OCI-LY3 (cell line): ENCODE data around the gene OR2F1.
"Not testable (repeated sequence)": the region's sequence is repeated elsewhere in the genome, so short reads cannot be mapped to it uniquely, and the experiment has no call there.

Source experiments
- H2AFZ ChIP-seq: fragments of 200-600, 300-600 bp; shearing (Covaris generic); 2 replicates; pipeline ENCODE4 v1.6.0; 2014; ENCODE audit warnings: antibody characterized with exemption, low read depth, low read length
- H3K27ac ChIP-seq: fragments of 200-600, 300-600 bp; sonication (generic); 2 replicates; pipeline ENCODE4 v1.5.1; 2014; ENCODE audit warnings: mild to moderate bottlenecking, low read length, moderate library complexity, mixed read lengths
- H3K27me3 ChIP-seq: fragments of 200-600, 300-600 bp; sonication (generic); 2 replicates; pipeline ENCODE4 v1.6.1; 2014; ENCODE audit warnings: low read depth, low read length, mixed read lengths
- H3K36me3 ChIP-seq: fragments of 200-600, 300-600 bp; sonication (generic); replicated peaks from 2 replicates; pipeline ENCODE3; 2014; ENCODE audit warnings: low read depth, low read length, mixed read lengths
- H3K4me1 ChIP-seq: fragments of 300-600, 200-600 bp; sonication (generic); 2 replicates; pipeline ENCODE4 v1.6.1; 2014; ENCODE audit warnings: low read length, mixed read lengths
- H3K4me2 ChIP-seq: fragments of 200-600, 300-600 bp; sonication (generic); 2 replicates; pipeline ENCODE4 v1.6.1; 2014; ENCODE audit warnings: low read length, mixed read lengths
- H3K4me3 ChIP-seq: fragments of 300-600, 200-600 bp; sonication (generic); 2 replicates; pipeline ENCODE4 v1.5.1; 2014; ENCODE audit warnings: antibody characterized with exemption, mild to moderate bottlenecking, low read length, moderate library complexity
- H3K79me2 ChIP-seq: fragments of 300-600, 200-600 bp; shearing (Covaris generic); 2 replicates; pipeline ENCODE4 v1.6.1; 2014; ENCODE audit warnings: mild to moderate bottlenecking, low read length, mixed read lengths
- H3K9ac ChIP-seq: fragments of 300-600, 200-600 bp; shearing (Covaris generic); 2 replicates; pipeline ENCODE4 v1.6.0; 2014; ENCODE audit warnings: mild to moderate bottlenecking, low read length, moderate library complexity
- H3K9me3 ChIP-seq: fragments of 200-600, 300-600 bp; shearing (Covaris generic); 2 replicates; pipeline ENCODE4 v1.6.1; 2014; ENCODE audit warnings: low read length, mixed read lengths; ENCODE audit not compliant: insufficient read depth
- H4K20me1 ChIP-seq: fragments of 200-600, 300-600 bp; sonication (generic); 2 replicates; pipeline ENCODE4 v1.6.1; 2016; ENCODE audit warnings: low read length, mixed read lengths; ENCODE audit not compliant: insufficient read depth
- EZH2phosphoT487 ChIP-seq: fragments of 200-600 bp; shearing (Covaris generic); IDR thresholded peaks from 2 replicates; pipeline ENCODE4 v1.6.1; 2018; ENCODE audit warnings: antibody characterized with exemption, mixed run types, low read depth
- TF ChIP-seq, protein P1 (sequence below): fragments of 200-600, 300-600 bp; sonication (generic); IDR thresholded peaks from 2 replicates; pipeline ENCODE4 v1.5.1; 2014; ENCODE audit warnings: antibody characterized with exemption, low read length, low read depth

Gene OR2F1

GRCh38 chr7:144006029-144006691 lies 51.5 kb downstream of the OR2F1 start:
- no peak overlapping the region for H3K4me2 ChIP-seq
- no peak overlapping the region for H3K4me3 ChIP-seq
- TF ChIP-seq, protein P1, sequence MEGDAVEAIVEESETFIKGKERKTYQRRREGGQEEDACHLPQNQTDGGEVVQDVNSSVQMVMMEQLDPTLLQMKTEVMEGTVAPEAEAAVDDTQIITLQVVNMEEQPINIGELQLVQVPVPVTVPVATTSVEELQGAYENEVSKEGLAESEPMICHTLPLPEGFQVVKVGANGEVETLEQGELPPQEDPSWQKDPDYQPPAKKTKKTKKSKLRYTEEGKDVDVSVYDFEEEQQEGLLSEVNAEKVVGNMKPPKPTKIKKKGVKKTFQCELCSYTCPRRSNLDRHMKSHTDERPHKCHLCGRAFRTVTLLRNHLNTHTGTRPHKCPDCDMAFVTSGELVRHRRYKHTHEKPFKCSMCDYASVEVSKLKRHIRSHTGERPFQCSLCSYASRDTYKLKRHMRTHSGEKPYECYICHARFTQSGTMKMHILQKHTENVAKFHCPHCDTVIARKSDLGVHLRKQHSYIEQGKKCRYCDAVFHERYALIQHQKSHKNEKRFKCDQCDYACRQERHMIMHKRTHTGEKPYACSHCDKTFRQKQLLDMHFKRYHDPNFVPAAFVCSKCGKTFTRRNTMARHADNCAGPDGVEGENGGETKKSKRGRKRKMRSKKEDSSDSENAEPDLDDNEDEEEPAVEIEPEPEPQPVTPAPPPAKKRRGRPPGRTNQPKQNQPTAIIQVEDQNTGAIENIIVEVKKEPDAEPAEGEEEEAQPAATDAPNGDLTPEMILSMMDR, result no peak
- no peak for TF ChIP-seq EZH2phosphoT487
- H3K79me2 ChIP-seq, result no peaks in the 10 kb centered on the region
- H3K9ac ChIP-seq, result no peak overlapping the region
- no peaks in the 10 kb centered on the region for H3K36me3 ChIP-seq
- H3K27me3 ChIP-seq, result peaks cover 14% of the 10 kb centered on the region; the same call in 1 of the 2 replicates
- no peaks in the 10 kb centered on the region for H3K4me1 ChIP-seq
- H3K27ac ChIP-seq, result no peak overlapping the region
- no peaks in the 10 kb centered on the region for H4K20me1 ChIP-seq
- no peak overlapping the region for H2AFZ ChIP-seq
- H3K9me3 ChIP-seq, result no peaks in the 10 kb centered on the region

- Histone ChIP-seq H3K27me3 (peaks cover 10% of the 10 kb centered on the region; the same call in 1 of the 2 replicates), H3K4me2 (no peak overlapping the region), H3K27ac (no peak overlapping the region), H3K79me2 (no peaks in the 10 kb centered on the region), H3K9me3 (no peaks in the 10 kb centered on the region), H3K36me3 (no peaks in the 10 kb centered on the region), H2AFZ (no peak overlapping the region), H3K9ac (no peak overlapping the region), H3K4me3 (no peak overlapping the region), H3K4me1 (no peaks in the 10 kb centered on the region), H4K20me1 (no peaks in the 10 kb centered on the region)
- no peak for TF ChIP-seq EZH2phosphoT487
- TF ChIP-seq, protein P1, result no peak
Measured at GRCh38 chr7:144006692-144007042, 52.0 kb downstream of the OR2F1 start.

DNA sequence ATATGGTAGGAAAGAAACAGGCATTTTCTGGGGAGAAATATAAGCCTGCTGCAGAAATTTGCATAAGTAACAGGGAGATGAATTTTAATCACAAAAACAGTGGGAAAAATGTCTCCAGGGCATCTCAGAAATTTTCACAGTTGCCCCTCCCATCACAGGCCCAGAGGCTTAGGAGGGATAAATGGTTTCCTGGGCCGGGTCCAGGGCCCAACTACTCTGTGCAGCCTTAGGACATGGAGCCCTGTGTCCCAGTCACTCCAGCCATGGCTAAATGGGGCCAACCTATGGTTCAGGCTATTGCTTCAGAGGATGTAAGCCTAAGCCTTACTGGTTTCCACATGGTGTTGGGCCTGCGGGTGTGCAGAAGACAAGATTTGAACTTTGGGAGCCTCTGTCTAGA lies 54.7 kb downstream of the OR2F1 start:
- H3K4me3 ChIP-seq, result no peak overlapping the region
- H2AFZ ChIP-seq, result no peak overlapping the region
- no peaks in the 10 kb centered on the region for H4K20me1 ChIP-seq
- no peaks in the 10 kb centered on the region for H3K27me3 ChIP-seq
- TF ChIP-seq EZH2phosphoT487, result no peak
- TF ChIP-seq, protein P1, result no peak
- no peaks in the 10 kb centered on the region for H3K79me2 ChIP-seq
- no peak overlapping the region for H3K27ac ChIP-seq
- no peak overlapping the region for H3K9ac ChIP-seq
- no peak overlapping the region for H3K4me2 ChIP-seq
- H3K36me3 ChIP-seq, result no peaks in the 10 kb centered on the region
- H3K9me3 ChIP-seq, result no peaks in the 10 kb centered on the region
- H3K4me1 ChIP-seq, result no peaks in the 10 kb centered on the region

GRCh38 chr7:144010061-144010460 lies 55.4 kb downstream of the OR2F1 start:
- not testable (repeated sequence) for H3K9ac ChIP-seq, H3K4me1 ChIP-seq, H3K9me3 ChIP-seq, H2AFZ ChIP-seq, H3K4me2 ChIP-seq, H3K36me3 ChIP-seq, H4K20me1 ChIP-seq, H3K79me2 ChIP-seq, H3K27ac ChIP-seq, H3K27me3 ChIP-seq, H3K4me3 ChIP-seq

GRCh38 chr7:144010821-144011220 lies 56.2 kb downstream of the OR2F1 start:
- not testable (repeated sequence) for H3K9me3 ChIP-seq, H3K4me3 ChIP-seq, H4K20me1 ChIP-seq, H3K4me1 ChIP-seq, H3K4me2 ChIP-seq, H3K27ac ChIP-seq, H2AFZ ChIP-seq, H3K79me2 ChIP-seq, H3K36me3 ChIP-seq, H3K27me3 ChIP-seq, H3K9ac ChIP-seq
